HG02798 (cell line): Measurements from ENCODE around the gene USP6.
"Not testable (repeated sequence)": the region's sequence is repeated elsewhere in the genome, so short reads cannot be mapped to it uniquely, and the experiment has no call there.

Source experiments
- ATAC-seq: cut with Tn5 transposase; IDR thresholded peaks from one replicate; pipeline ENCODE4 v1.9.1; 2021; ENCODE audit warnings: mild to moderate bottlenecking; ENCODE audit not compliant: unreplicated experiment, poor library complexity

The USP6 gene

GRCh38 chr17:5121186-5121841 lies 5.5 kb downstream of the USP6 start:
- ATAC-seq: no peak

DNA sequence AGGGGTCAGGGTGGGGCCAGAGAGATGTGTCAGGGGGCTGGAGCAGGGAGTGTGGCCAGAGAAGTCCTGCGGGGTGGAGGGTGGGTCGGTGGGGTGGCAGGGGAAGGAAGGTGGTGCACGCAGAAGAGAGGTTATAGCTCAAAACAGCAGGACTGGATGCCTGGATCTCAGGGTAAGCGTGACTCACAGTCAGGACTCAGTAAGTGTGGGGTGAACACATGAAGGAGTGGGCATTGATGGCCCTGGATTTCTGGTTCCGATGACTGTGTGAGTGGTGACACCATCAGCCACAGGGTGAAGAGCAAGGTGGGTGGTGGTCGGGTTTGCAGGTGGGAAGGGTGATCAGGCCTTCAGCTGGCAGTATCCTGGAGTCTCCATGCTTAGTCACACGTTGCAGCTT lies 6.2 kb downstream of the USP6 start:
- ATAC-seq: not testable (repeated sequence)

DNA sequence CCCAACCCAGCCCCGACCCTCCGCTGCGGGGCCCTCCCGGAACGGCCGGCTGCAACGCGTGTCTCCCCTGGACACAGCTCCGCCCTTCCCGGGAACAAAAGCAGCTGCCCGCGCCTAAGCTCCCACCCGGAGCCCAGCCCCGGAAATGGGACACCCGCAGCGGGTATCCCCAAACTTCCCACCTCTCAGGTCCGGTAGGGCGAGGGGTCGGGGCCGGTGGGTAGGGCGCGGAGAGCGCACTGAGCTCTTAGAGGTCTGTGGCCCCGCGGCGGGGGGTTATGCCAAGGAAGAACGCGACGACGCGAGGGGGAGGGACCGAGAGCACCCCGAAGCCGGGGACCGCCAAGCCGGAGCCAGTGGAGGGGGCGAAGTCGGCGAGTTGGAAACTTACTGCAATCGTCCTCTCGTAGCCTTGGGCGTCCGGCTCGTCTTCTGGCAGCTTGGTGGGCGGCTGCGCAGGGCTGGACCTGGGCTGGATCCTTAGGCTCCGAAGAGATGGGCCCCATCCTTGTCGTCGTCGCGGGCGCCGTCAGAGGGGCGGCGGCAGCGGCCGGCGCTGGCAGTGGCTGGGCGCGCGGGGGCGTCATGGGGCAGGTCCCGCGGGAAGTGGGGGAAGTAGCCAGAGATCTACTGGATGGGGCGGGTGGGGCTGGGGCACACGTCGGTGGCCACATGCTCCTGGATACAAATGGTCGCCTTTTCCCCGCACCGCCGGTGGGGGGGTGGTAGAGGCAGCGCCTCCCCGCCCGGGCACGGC lies 6.9 kb downstream of the USP6 start:
- ATAC-seq: no peak

DNA sequence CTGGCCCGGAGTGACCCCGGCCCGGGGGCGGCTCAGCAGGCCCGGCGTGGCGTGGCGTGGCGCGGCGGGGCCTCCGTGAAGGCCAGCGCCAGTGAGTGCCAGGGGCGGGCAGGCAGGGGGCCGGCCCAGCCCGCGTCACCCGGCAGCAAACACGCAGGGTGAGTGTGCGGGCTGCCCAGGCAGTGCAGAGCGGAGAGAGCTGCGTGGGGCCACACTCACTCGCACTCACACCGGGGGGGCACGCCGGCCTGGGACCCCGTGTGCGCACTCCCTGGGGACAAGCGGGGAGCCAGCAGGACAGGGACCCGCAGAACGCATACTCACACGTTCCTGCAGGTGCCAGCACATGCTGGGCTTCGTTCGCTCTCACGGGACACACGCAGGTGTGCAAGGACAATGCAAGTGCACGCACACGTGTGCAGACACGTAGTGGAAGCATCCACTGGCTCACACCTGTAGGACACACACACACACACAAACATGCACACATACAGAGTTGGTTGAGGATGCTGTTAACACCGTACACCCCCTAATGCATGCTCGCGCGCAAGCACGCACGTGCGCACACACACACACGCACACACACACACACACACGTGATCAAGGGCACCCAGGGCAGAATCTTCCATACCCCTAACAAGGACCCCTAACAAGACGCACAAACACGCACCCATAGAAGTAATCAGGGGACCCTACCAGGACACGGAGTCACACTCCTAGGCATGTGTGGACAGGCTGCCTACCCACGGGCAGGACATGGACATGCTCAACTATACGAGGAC lies 7.7 kb downstream of the USP6 start:
- no peak for ATAC-seq

- ATAC-seq: not testable (repeated sequence)
Measured at GRCh38 chr17:5124125-5124760, 8.4 kb downstream of the USP6 start.

DNA sequence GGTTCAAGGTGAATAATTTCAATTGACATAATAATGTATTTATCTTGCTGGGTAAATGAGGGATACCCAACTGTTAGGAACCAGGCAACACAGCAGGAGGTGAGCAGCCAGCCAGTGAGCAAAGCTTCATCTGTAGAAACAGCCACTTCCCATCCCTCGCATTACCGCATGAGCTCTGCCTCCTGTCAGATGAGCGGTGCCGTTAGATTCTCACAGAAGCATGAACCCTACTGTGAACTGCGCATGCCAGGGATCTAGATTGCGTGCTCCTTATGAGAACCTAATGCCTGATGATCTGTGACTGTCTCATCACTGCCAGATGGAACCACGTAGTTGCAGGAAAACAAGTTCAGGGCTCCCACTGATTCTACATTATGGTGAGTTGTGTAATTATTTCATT lies 9.1 kb downstream of the USP6 start:
- not testable (repeated sequence) for ATAC-seq

DNA sequence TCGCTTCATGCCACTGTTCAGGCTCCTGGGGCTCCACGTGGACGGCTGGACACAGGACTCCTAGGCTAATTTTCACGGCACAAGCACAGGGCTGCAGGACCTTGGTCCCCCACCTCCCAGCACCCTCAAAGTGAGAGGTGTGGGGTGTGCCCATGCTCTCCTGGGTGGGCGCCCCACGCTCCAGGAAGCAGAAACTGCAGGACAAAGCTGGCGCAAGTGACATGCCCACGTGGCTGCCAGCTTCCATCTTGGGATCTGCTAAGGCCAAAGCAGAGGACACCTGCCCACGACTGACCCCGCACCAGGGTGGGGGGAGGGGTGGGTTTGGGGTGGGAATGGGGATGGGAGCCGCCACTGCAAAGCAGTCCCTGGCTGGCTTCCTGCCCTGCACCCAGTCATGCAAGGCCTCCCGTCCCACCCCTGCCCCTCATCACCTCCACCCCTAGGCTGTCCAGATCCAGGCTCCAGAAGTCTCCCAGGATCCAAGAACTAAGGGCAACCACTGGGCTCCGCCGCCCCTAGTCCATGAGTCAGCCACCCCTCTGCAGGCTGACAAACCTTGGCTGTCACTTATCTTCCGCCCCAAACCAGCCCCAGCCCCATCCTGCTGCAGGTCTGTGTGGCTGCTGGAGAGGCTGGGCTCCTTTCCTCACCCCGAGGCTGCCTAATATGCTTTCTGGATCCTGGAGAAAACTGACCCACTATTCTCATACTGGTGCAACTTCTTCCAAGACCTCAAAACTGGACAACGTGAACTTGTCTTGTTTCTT lies 11.1 kb downstream of the USP6 start:
- no peak for ATAC-seq

- ATAC-seq: no peak
Measured at GRCh38 chr17:5127910-5128309, 12.1 kb downstream of the USP6 start.

GRCh38 chr17:5128387-5128786 lies 12.6 kb downstream of the USP6 start:
- not testable (repeated sequence) for ATAC-seq

- ATAC-seq: no peak
Measured at GRCh38 chr17:5128905-5129535, 13.2 kb downstream of the USP6 start.

DNA sequence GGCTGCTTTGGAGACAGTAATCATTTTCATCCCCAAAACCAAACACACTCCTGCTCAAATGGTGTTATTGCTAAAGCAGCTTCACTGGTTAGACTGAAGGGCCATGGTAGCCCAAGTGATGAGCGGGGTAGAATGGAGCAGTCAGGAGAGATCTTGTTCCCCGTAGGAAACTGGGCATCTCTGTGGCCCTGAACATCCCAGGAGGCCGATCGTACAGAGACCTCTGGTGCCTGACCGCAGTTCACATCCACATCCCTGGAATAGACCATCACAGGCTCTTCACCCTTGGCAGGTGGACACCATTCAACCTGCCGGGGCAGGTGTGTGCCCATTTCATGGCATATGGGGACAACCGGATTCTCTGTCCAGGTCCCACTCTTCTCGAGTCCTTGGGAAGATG lies 13.9 kb downstream of the USP6 start:
- not testable (repeated sequence) for ATAC-seq

- ATAC-seq: not testable (repeated sequence)
Measured at GRCh38 chr17:5130261-5130660, 14.4 kb downstream of the USP6 start.

GRCh38 chr17:5130687-5131086 lies 14.9 kb downstream of the USP6 start:
- not testable (repeated sequence) for ATAC-seq

DNA sequence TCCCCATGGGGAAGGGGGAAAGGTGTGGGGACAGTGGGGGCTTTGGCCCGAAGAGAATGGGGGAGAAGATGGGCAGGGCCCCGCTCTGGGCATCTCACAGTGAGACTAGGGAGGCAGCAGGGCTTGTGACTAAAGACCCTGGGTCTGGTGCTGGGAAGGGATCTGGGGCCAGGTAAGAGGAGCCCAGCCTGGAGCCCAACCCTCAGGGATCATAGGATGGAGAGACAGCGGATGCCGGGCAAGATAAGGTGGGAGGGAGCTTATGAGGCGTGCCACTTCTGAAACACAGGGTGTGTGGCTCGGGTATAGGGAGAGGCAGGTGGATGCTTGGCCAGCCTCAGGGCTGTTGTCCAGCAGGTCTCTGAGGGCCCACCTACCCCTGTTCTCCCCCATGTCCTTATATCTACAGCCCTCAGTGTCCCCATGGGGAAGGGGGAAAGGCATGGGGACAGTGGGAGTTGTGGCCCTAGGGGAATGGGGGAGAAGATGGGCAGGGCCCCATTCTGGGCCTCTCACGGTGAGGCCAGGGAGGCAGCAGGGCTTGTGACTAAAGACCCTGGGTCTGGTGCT lies 15.4 kb downstream of the USP6 start:
- no peak for ATAC-seq

DNA sequence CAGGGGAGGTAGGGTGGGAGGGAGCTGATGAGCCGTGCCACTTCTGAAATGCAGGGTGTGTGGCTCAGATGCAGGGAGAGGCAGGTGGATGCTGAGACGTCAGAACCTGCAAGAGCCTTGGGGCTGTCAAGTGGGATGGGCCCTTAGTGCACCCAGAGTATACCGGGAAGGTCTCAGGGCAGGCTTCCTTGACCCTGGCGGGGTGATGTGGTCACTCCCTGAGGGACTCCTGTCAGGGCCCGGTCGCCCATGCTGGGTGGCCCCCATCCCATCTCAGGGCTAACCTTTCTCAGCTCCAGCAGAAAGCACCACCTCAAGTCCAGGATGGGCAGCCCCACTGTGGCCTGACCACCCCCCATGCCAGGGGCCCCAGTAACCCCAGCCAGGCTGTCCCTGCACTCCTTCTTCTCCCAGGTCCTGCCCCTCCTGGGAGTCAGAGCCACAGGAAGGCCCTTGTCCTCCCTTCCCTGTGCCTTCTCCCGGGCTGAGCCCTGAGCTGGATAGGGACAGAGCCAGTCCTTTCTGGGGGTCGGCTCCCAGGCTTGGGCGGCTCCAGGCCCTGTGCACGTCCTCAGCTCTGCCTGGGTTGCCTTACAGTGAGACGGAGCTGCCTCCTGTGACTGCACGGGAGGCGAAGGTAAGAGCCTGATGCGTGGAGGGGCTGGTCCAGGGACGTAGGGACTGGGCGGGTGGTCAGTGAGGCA lies 16.1 kb downstream of the USP6 start:
- not testable (repeated sequence) for ATAC-seq

GRCh38 chr17:5132503-5133225 lies 16.8 kb downstream of the USP6 start:
- ATAC-seq: not testable (repeated sequence)

GRCh38 chr17:5133311-5133710 lies 17.5 kb downstream of the USP6 start:
- ATAC-seq: no peak

DNA sequence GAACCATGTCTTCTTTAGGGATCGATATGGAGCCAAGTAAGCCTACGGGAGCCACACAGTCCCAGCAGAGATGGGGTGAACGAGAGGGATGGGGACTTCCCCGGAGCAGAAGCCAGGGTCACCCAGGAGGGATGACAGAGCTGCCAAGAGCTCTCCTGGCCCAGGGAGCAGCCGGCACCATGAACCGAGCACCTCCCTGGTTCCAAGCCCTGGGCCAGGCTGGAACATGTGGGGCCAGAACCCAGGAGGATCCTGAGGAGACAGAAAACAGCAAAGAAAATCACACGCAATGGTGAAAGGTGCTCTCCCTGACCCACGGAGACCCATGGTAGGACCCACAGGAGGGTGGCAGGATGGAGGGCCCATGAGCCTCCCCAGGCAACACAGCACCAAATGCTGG lies 18.1 kb downstream of the USP6 start:
- ATAC-seq: not testable (repeated sequence)
